22Rv1 (cell line): Measurements from ENCODE around the gene C4orf50.

Experiments used
- H3K27ac ChIP-seq: fragments of 450-650 bp; 2 replicates; pipeline ENCODE4 v1.5.1; 2017
- CTCF ChIP-seq: fragments of 450-650 bp; IDR thresholded peaks from 2 replicates; pipeline ENCODE4 v1.5.1; 2017; ENCODE audit warnings: mild to moderate bottlenecking
- ZFX ChIP-seq: fragments of 450-650 bp; IDR thresholded peaks from 2 replicates; pipeline ENCODE4 v1.6.1; 2017; ENCODE audit warnings: antibody characterized with exemption, borderline replicate concordance

C4orf50 gene

GRCh38 chr4:5970381-5971077 is 47.7 kb downstream of the C4orf50 start:
- no peak overlapping the region for H3K27ac ChIP-seq
- no peak for TF ChIP-seq ZFX
- TF ChIP-seq CTCF = no peak

GRCh38 chr4:5969777-5970176 is 48.5 kb downstream of the C4orf50 start:
- no peak overlapping the region for H3K27ac ChIP-seq
- TF ChIP-seq CTCF (no peak), ZFX (no peak)

- no peak overlapping the region for H3K27ac ChIP-seq
- TF ChIP-seq CTCF = no peak
- no peak for TF ChIP-seq ZFX
Observed at GRCh38 chr4:5969336-5969735, 48.9 kb downstream of the C4orf50 start.

GRCh38 chr4:5968246-5968645 is 50.0 kb downstream of the C4orf50 start:
- TF ChIP-seq ZFX (no peak), CTCF (no peak)

GRCh38 chr4:5967783-5968182 is 50.4 kb downstream of the C4orf50 start:
- TF ChIP-seq ZFX (no peak), CTCF (no peak)
- H3K27ac ChIP-seq = no peak overlapping the region

More at GRCh38 chr4:5968246-5968645, 50.0 kb downstream of the C4orf50 start:
- H3K27ac ChIP-seq = no peak overlapping the region

- TF ChIP-seq CTCF = no peak
- no peak for TF ChIP-seq ZFX
Observed at GRCh38 chr4:5965225-5965624, 53.0 kb downstream of the C4orf50 start.

GRCh38 chr4:5964030-5964429 is 54.2 kb downstream of the C4orf50 start:
- H3K27ac ChIP-seq = no peak overlapping the region
- TF ChIP-seq CTCF = no peak
- TF ChIP-seq ZFX = no peak

More at GRCh38 chr4:5965225-5965624, 53.0 kb downstream of the C4orf50 start:
- H3K27ac ChIP-seq = no peak overlapping the region
